Measurements from ENCODE around the gene GTF2H2C.

DNA sequence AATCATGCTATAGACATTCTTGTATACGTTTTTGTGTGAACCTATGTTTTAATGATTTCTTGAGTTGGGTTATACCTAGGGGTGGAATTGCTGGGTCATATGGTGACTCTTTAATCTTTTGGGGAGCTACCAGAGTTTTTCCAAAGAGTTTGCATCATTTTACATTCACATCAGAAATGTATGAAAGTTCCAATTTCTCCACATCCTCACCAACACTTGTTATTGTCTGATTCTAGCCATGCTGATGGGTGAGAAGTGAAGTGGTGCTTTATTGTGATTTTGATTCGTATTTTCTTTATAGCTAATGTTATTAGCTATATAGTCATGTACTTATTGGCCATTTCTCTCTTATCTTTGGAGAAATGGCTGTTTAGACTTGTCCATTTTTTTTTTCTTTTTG is 49.3 kb upstream of the GTF2H2C start:
- no peak for TF ChIP-seq EZH2 (IDR thresholded peaks at IDR 0.05; ENCODE audit: borderline replicate concordance, insufficient read depth, low read length, poor library complexity, severe bottlenecking)
- no peak for TF ChIP-seq EP300 (conservative IDR thresholded peaks at IDR 0.05; ENCODE audit: poor library complexity, severe bottlenecking)
- TF ChIP-seq, protein P1, sequence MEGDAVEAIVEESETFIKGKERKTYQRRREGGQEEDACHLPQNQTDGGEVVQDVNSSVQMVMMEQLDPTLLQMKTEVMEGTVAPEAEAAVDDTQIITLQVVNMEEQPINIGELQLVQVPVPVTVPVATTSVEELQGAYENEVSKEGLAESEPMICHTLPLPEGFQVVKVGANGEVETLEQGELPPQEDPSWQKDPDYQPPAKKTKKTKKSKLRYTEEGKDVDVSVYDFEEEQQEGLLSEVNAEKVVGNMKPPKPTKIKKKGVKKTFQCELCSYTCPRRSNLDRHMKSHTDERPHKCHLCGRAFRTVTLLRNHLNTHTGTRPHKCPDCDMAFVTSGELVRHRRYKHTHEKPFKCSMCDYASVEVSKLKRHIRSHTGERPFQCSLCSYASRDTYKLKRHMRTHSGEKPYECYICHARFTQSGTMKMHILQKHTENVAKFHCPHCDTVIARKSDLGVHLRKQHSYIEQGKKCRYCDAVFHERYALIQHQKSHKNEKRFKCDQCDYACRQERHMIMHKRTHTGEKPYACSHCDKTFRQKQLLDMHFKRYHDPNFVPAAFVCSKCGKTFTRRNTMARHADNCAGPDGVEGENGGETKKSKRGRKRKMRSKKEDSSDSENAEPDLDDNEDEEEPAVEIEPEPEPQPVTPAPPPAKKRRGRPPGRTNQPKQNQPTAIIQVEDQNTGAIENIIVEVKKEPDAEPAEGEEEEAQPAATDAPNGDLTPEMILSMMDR (IDR thresholded peaks at IDR 0.05; ENCODE audit: poor library complexity, severe bottlenecking), result no peak
- no peak for TF ChIP-seq POLR2AphosphoS5 (IDR thresholded peaks at IDR 0.05)
- TF ChIP-seq, protein P2, sequence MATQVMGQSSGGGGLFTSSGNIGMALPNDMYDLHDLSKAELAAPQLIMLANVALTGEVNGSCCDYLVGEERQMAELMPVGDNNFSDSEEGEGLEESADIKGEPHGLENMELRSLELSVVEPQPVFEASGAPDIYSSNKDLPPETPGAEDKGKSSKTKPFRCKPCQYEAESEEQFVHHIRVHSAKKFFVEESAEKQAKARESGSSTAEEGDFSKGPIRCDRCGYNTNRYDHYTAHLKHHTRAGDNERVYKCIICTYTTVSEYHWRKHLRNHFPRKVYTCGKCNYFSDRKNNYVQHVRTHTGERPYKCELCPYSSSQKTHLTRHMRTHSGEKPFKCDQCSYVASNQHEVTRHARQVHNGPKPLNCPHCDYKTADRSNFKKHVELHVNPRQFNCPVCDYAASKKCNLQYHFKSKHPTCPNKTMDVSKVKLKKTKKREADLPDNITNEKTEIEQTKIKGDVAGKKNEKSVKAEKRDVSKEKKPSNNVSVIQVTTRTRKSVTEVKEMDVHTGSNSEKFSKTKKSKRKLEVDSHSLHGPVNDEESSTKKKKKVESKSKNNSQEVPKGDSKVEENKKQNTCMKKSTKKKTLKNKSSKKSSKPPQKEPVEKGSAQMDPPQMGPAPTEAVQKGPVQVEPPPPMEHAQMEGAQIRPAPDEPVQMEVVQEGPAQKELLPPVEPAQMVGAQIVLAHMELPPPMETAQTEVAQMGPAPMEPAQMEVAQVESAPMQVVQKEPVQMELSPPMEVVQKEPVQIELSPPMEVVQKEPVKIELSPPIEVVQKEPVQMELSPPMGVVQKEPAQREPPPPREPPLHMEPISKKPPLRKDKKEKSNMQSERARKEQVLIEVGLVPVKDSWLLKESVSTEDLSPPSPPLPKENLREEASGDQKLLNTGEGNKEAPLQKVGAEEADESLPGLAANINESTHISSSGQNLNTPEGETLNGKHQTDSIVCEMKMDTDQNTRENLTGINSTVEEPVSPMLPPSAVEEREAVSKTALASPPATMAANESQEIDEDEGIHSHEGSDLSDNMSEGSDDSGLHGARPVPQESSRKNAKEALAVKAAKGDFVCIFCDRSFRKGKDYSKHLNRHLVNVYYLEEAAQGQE (IDR thresholded peaks at IDR 0.05; ENCODE audit: borderline replicate concordance), result no peak
- no peak for TF ChIP-seq SMC3 (conservative IDR thresholded peaks at IDR 0.05; ENCODE audit: poor library complexity)
- no peak for TF ChIP-seq TAF1 (IDR thresholded peaks at IDR 0.05; ENCODE audit: low read depth)

All from neural cell (in vitro differentiated cells).